ENCODE data around the gene EXOSC6. TPM values are rescaled to one million over a fixed set of nuclear protein-coding genes. Genes with fewer than 3 reads are reported as not detected.
"Not testable (repeated sequence)": the region's sequence is repeated elsewhere in the genome, so short reads cannot be mapped to it uniquely, and the experiment has no call there.

EXOSC6 gene
- 42.7 and 44.1 TPM in 2 replicates for total RNA-seq

GRCh38 chr16:70251629-70252354 is at the start of gene EXOSC6:
EXOSC6 (minus strand) TSS chr16:70251940; CDS start chr16:70251900, 40 bp downstream.
- peak; percentile 58 for DNase-seq (ENCODE audit: low read depth)
- Histone ChIP-seq H3K36me3 (ENCODE audit: control insufficient read depth, insufficient read depth, low read length) (peaks cover 6% of the 10 kb centered on the region), H3K4me3 (ENCODE audit: low read depth, low read length) (peak within 1 kb of the TSS; percentile 79), H3K27me3 (ENCODE audit: control insufficient read depth, insufficient read depth, low read length) (no peaks in the 10 kb centered on the region)
- TF ChIP-seq CTCF (IDR thresholded peaks at IDR 0.05; ENCODE audit: insufficient read depth, low read length, poor library complexity, severe bottlenecking), result peak; percentile 87

GRCh38 chr16:70301121-70301520 is 49.4 kb upstream of the EXOSC6 start:
- TF ChIP-seq CTCF (IDR thresholded peaks at IDR 0.05; ENCODE audit: insufficient read depth, low read length, poor library complexity, severe bottlenecking), result no peak
- DNase-seq (ENCODE audit: low read depth), result no peak
- no peaks in the 10 kb centered on the region for H3K36me3 ChIP-seq (ENCODE audit: control insufficient read depth, insufficient read depth, low read length)
- no peak overlapping the region for H3K4me3 ChIP-seq (ENCODE audit: low read depth, low read length)
- no peaks in the 10 kb centered on the region for H3K27me3 ChIP-seq (ENCODE audit: control insufficient read depth, insufficient read depth, low read length)

GRCh38 chr16:70298988-70299938 is 47.5 kb upstream of the EXOSC6 start, which contains the start of gene DDX19B:
DDX19B (plus strand) TSS chr16:70299186; CDS start chr16:70299298, 112 bp downstream.
- H3K27me3 ChIP-seq (ENCODE audit: control insufficient read depth, insufficient read depth, low read length), result no peaks in the 10 kb centered on the region
- DNase-seq (ENCODE audit: low read depth), result no peak
- no peak for TF ChIP-seq CTCF (IDR thresholded peaks at IDR 0.05; ENCODE audit: insufficient read depth, low read length, poor library complexity, severe bottlenecking)
- H3K36me3 ChIP-seq (ENCODE audit: control insufficient read depth, insufficient read depth, low read length), result no peaks in the 10 kb centered on the region
- peak within 1 kb of the TSS; percentile 90 for H3K4me3 ChIP-seq (ENCODE audit: low read depth, low read length)

- no peak for TF ChIP-seq CTCF (IDR thresholded peaks at IDR 0.05; ENCODE audit: insufficient read depth, low read length, poor library complexity, severe bottlenecking)
- H3K36me3 ChIP-seq (ENCODE audit: control insufficient read depth, insufficient read depth, low read length), result no peaks in the 10 kb centered on the region
- DNase-seq (ENCODE audit: low read depth), result no peak
- H3K27me3 ChIP-seq (ENCODE audit: control insufficient read depth, insufficient read depth, low read length), result no peaks in the 10 kb centered on the region
- no peak overlapping the region for H3K4me3 ChIP-seq (ENCODE audit: low read depth, low read length)
Measured at GRCh38 chr16:70295634-70296033, 43.9 kb upstream of the EXOSC6 start.

- DNase-seq (ENCODE audit: low read depth), result no peak
- H3K36me3 ChIP-seq (ENCODE audit: control insufficient read depth, insufficient read depth, low read length), result no peaks in the 10 kb centered on the region
- no peak for TF ChIP-seq CTCF (IDR thresholded peaks at IDR 0.05; ENCODE audit: insufficient read depth, low read length, poor library complexity, severe bottlenecking)
- no peak overlapping the region for H3K4me3 ChIP-seq (ENCODE audit: low read depth, low read length)
- no peaks in the 10 kb centered on the region for H3K27me3 ChIP-seq (ENCODE audit: control insufficient read depth, insufficient read depth, low read length)
Measured at GRCh38 chr16:70294385-70295025, 42.8 kb upstream of the EXOSC6 start.

GRCh38 chr16:70292148-70292547 is 40.4 kb upstream of the EXOSC6 start:
- H3K27me3 ChIP-seq (ENCODE audit: control insufficient read depth, insufficient read depth, low read length); DNase-seq (ENCODE audit: low read depth); H3K36me3 ChIP-seq (ENCODE audit: control insufficient read depth, insufficient read depth, low read length); H3K4me3 ChIP-seq (ENCODE audit: low read depth, low read length): not testable (repeated sequence)

All from kidney epithelial cell (primary cell).